Measurements from ENCODE around the gene SNORC.

DNA sequence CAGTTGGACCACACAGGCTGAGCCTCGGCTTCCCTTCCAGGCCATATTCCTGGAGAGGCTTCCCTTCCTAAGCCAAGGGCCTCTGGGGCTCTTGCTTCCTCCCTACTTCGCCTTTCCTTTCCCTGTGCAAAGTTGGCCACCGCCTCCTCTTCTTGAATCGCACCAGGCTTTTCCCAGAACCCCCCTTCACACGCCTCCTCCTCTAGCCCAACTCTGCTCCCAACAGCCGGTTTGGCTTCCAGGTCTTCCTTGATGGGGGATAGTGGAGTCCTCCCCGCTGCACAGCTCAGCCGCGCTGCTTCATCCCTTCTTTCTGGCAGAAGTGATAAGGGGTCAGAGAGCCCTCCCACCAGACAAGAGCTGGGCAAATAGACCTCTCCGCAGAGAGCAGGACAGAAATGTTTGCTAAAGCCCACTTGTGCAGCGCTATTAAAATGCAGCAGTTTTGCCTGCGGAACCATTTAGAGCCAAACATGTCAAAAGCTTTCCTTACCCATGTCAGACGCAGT is 56.4 kb downstream of the SNORC start:
- TF ChIP-seq CTCF (IDR thresholded peaks at IDR 0.05; ENCODE audit: low read length) (no peak), EZH2 (IDR thresholded peaks at IDR 0.05; ENCODE audit: borderline replicate concordance, low read length) (no peak)
